ENCODE measurements around the gene MFRP.

The MFRP gene

GRCh38 chr11:119372260-119373058 lies 26.0 kb upstream of the MFRP start:
- TF ChIP-seq CTCF (IDR thresholded peaks at IDR 0.05) (no peak), ZFX (IDR thresholded peaks at IDR 0.05; ENCODE audit: borderline replicate concordance) (no peak)
- no peak overlapping the region for H3K27ac ChIP-seq

- TF ChIP-seq CTCF (IDR thresholded peaks at IDR 0.05): peak; percentile 19; the same call in 1 of the 2 replicates
- TF ChIP-seq ZFX (IDR thresholded peaks at IDR 0.05; ENCODE audit: borderline replicate concordance): no peak
- no peak overlapping the region for H3K27ac ChIP-seq
Measured at GRCh38 chr11:119371778-119372182, 25.3 kb upstream of the MFRP start.

DNA sequence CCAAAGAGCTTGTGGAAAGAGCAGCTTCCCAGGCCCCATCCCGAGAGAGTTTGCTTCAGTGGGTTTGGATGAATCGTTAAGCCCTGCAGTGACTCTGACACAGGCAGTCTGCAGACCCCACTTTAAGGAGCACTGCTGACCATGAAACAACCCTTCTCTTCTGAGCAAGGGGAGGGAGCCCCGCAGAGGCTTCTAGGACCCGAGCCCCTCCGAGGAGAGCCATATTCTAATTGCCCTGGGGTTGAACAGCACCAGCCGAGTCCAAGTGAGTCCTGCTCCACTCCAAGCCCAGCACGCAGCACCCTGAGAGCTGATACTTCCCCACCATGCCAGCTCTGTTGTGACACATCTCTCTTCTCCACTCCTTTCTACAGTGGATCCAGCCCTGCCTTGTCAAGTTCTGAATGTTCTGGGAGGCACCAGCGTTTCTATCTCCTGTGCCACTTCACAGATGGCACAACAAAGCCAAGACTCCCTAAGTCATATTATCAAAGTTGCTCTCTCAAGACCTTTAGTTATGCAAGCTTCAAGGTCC lies 24.6 kb upstream of the MFRP start:
- no peak overlapping the region for H3K27ac ChIP-seq
- TF ChIP-seq ZFX (IDR thresholded peaks at IDR 0.05; ENCODE audit: borderline replicate concordance) (no peak), CTCF (IDR thresholded peaks at IDR 0.05) (no peak)

GRCh38 chr11:119370486-119371046 lies 24.1 kb upstream of the MFRP start:
- TF ChIP-seq CTCF (IDR thresholded peaks at IDR 0.05): no peak
- TF ChIP-seq ZFX (IDR thresholded peaks at IDR 0.05; ENCODE audit: borderline replicate concordance): no peak
- H3K27ac ChIP-seq: no peak overlapping the region

DNA sequence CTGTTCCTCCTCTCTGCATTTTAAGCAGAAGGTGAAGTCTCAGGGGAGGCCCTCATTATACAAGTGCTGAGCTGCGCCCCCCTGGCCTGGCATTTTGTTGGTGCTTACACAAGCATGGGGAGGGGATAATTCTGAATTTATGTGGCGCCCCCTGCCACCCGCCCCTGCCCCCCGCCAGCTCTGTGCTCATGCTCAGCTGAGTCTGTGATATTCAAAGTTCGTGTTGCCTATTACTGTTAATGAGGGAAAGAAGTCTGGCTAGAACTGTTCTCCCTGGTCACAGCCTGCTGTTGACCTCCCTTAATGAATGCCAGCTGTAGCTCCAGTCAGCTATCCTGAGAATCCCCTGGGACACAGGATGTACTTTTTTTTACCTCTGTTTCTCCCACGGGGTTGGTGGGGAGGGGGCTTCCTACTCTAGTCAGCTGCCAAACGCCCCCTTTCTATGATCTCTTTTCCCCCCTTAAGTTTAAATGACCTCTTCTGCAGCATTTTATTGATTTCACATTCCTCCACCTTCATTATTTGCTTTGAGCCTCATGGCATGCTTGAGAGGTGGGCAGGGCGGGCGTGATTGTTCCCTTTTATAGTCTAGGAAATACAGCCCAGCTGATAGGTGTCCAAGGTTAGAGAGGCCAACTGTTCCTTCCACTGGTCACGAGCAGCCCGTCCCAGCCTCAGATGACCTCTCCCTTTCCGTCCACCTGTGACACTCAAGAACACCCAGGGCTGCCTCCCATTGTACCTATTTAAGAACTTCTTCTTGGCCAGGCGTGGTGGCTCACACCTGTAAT lies 22.8 kb upstream of the MFRP start:
- peak overlapping the region; percentile 79 for H3K27ac ChIP-seq
- no peak for TF ChIP-seq ZFX (IDR thresholded peaks at IDR 0.05; ENCODE audit: borderline replicate concordance)
- TF ChIP-seq CTCF (IDR thresholded peaks at IDR 0.05): no peak

DNA sequence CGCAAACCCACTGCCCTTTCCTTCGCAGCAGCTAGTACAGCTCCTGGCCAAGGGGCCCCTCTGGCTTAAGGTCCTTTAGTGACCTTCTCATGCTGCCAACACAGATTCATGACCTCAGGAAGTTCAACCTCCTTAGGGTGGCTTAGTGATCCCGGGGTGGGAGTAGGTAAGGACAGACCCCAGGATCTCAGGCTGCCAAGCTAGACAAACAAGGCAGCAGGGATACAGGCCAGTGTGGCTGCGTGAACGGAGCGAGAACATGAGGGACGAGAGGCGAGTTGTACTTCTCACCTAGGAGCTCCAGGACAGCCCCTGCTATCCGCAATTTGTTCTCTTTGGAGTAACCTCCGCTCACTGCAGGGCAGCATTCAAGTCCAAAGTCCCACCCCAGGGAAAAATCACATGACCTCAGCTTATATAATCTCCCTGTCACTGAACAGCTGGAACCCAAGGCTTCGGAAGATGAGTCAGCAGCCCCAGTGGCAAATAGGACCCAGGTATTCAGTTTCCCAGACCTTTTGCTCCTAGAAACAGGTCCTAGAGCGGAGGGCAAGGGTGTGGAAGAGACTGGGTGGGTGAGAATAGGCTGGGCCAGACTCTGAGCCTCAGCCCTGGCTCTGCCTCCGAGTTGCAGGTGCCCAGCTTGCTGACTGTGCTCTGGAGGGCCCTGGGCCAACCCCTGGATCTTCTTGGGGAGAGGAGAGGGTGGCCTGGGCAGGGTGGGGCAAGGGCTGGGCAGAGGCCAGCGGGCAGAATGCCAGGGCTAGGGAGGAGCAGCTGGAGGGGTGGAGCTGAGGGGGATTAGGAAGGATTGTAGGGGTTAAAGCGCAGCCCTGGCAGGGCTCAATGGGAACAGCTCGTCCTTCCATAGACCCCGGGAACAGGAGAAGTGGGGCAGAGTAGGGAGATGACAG lies 21.9 kb upstream of the MFRP start:
- peak overlapping the region; percentile 79 for H3K27ac ChIP-seq
- TF ChIP-seq ZFX (IDR thresholded peaks at IDR 0.05; ENCODE audit: borderline replicate concordance): no peak
- no peak for TF ChIP-seq CTCF (IDR thresholded peaks at IDR 0.05)

Data from 22Rv1 (cell line).